WTC11 (cell line): ENCODE measurements around the gene TMC3.

ENCODE experiments used
- ATF3 ChIP-seq: sonication (generic); formaldehyde crosslinking; conservative IDR thresholded peaks from 2 replicates; pipeline ENCODE4 v1.8.1; 2022; ENCODE audit warnings: mild to moderate bottlenecking, missing genetic modification reagents
- CREM ChIP-seq: sonication (generic); formaldehyde crosslinking; IDR thresholded peaks from 2 replicates; pipeline ENCODE4 v1.8.1; 2022; ENCODE audit warnings: mild to moderate bottlenecking, missing genetic modification reagents, moderate library complexity
- CTCF ChIP-seq: fragments of 200-600 bp; IDR thresholded peaks from 2 replicates; pipeline ENCODE4 v1.8.0; 2022; ENCODE audit warnings: antibody characterized with exemption
- E2F1 ChIP-seq: sonication (generic); formaldehyde crosslinking; IDR thresholded peaks from 2 replicates; pipeline ENCODE4 v1.8.0; 2022; ENCODE audit warnings: mild to moderate bottlenecking, missing genetic modification reagents
- FOXJ3 ChIP-seq: sonication (generic); formaldehyde crosslinking; IDR thresholded peaks from 2 replicates; pipeline ENCODE4 v1.9.0; 2021; ENCODE audit warnings: missing genetic modification reagents, mild to moderate bottlenecking, borderline replicate concordance
- FOXP4 ChIP-seq: sonication (generic); formaldehyde crosslinking; IDR thresholded peaks from 2 replicates; pipeline ENCODE4 v1.8.0; 2022; ENCODE audit warnings: mild to moderate bottlenecking, missing genetic modification reagents
- GABPB1 ChIP-seq: sonication (generic); formaldehyde crosslinking; IDR thresholded peaks from 2 replicates; pipeline ENCODE4 v1.8.1; 2023; ENCODE audit warnings: mild to moderate bottlenecking, missing genetic modification reagents
- NFE2L1 ChIP-seq: sonication (generic); formaldehyde crosslinking; IDR thresholded peaks from 2 replicates; pipeline ENCODE4 v1.8.1; 2023; ENCODE audit warnings: missing genetic modification reagents
- NFYB ChIP-seq: sonication (generic); formaldehyde crosslinking; conservative IDR thresholded peaks from 2 replicates; pipeline ENCODE4 v1.8.0; 2022; ENCODE audit warnings: low read depth, missing genetic modification reagents
- OVOL2 ChIP-seq: fragments of 250-450 bp; sonication (Bioruptor Pico); IDR thresholded peaks from 2 replicates; pipeline ENCODE4 v1.9.0; 2021; ENCODE audit warnings: mild to moderate bottlenecking, borderline replicate concordance
- SP1 ChIP-seq: sonication (generic); formaldehyde crosslinking; conservative IDR thresholded peaks from 2 replicates; pipeline ENCODE4 v1.8.1; 2022; ENCODE audit warnings: missing genetic modification reagents
- USF2 ChIP-seq: sonication (generic); formaldehyde crosslinking; IDR thresholded peaks from 2 replicates; pipeline ENCODE4 v1.8.1; 2023; ENCODE audit warnings: mild to moderate bottlenecking, missing genetic modification reagents, moderate library complexity
- ZNF317 ChIP-seq: sonication (generic); formaldehyde crosslinking; IDR thresholded peaks from 2 replicates; pipeline ENCODE4 v1.8.1; 2023; ENCODE audit warnings: low read depth, mild to moderate bottlenecking, moderate library complexity, missing genetic modification reagents, borderline replicate concordance

- no peak for TF ChIP-seq GABPB1 (CRISPR knock-in tag)
- no peak for TF ChIP-seq ZNF317
- TF ChIP-seq CTCF: no peak
- TF ChIP-seq NFE2L1 (CRISPR knock-in tag): no peak
- no peak for TF ChIP-seq NFYB
- no peak for TF ChIP-seq ATF3 (CRISPR knock-in tag)
- no peak for TF ChIP-seq E2F1 (CRISPR knock-in tag)
- TF ChIP-seq CREM (CRISPR knock-in tag): no peak
- TF ChIP-seq FOXJ3: no peak
- no peak for TF ChIP-seq SP1 (CRISPR knock-in tag)
- no peak for TF ChIP-seq OVOL2 (CRISPR knock-in tag)
- TF ChIP-seq FOXP4 (CRISPR knock-in tag): no peak
- no peak for TF ChIP-seq USF2 (CRISPR knock-in tag)
These were observed 17.6 kb upstream of the TMC3 start for GRCh38 chr15:81391657-81392056.
